Mesendoderm (in vitro differentiated cells): ENCODE data around the gene TPCN1.

Source experiments
- DNase-seq: peaks from one replicate; pipeline ENCODE4 v3.0.0; 2013
- H2AK5ac ChIP-seq: 2 replicates; pipeline ENCODE4 v1.6.1; 2013; ENCODE audit warnings: low read length, inconsistent platforms
- H2BK120ac ChIP-seq: 2 replicates; pipeline ENCODE4 v1.6.1; 2013; ENCODE audit warnings: low read depth, mild to moderate bottlenecking, low read length, moderate library complexity, mixed read lengths
- H2BK15ac ChIP-seq: replicated peaks from 2 replicates; pipeline ENCODE4 v1.6.1; 2013; ENCODE audit warnings: low read depth, mild to moderate bottlenecking, moderate library complexity
- H2BK5ac ChIP-seq: 2 replicates; pipeline ENCODE4 v1.6.1; 2013; ENCODE audit warnings: low read length, inconsistent platforms
- H3K18ac ChIP-seq: 2 replicates; pipeline ENCODE4 v1.6.1; 2013; ENCODE audit warnings: mild to moderate bottlenecking, low read length, mixed read lengths
- H3K23ac ChIP-seq: one replicate; pipeline ENCODE4 v1.6.1; 2013; ENCODE audit warnings: low read length
- H3K27ac ChIP-seq: 2 replicates; pipeline ENCODE4 v1.5.1; 2013; ENCODE audit warnings: low read depth, mild to moderate bottlenecking, inconsistent platforms, low read length, moderate library complexity
- H3K27me3 ChIP-seq: 2 replicates; pipeline ENCODE4 v1.6.1; 2013; ENCODE audit warnings: low read length, control low read depth, mild to moderate bottlenecking, inconsistent platforms; ENCODE audit not compliant: insufficient read depth, poor library complexity
- H3K36me3 ChIP-seq: 2 replicates; pipeline ENCODE4 v1.6.1; 2013; ENCODE audit warnings: low read length, inconsistent platforms; ENCODE audit not compliant: control insufficient read depth, insufficient read depth
- H3K4ac ChIP-seq: one replicate; pipeline ENCODE4 v1.6.1; 2013; ENCODE audit warnings: low read depth, mild to moderate bottlenecking, low read length, moderate library complexity
- H3K4me1 ChIP-seq: 2 replicates; pipeline ENCODE4 v1.6.1; 2013; ENCODE audit warnings: low read depth, low read length, inconsistent platforms; ENCODE audit not compliant: control insufficient read depth
- H3K4me2 ChIP-seq: 2 replicates; pipeline ENCODE4 v1.6.1; 2013; ENCODE audit warnings: low read length
- H3K4me3 ChIP-seq: 2 replicates; pipeline ENCODE4 v1.5.1; 2013; ENCODE audit warnings: mild to moderate bottlenecking, low read length
- H3K56ac ChIP-seq: one replicate; pipeline ENCODE4 v1.6.1; 2013; ENCODE audit warnings: low read length
- H3K79me1 ChIP-seq: 2 replicates; pipeline ENCODE4 v1.6.1; 2013; ENCODE audit warnings: low read length, inconsistent platforms
- H3K79me2 ChIP-seq: 2 replicates; pipeline ENCODE4 v1.6.1; 2013; ENCODE audit warnings: mild to moderate bottlenecking, low read length; ENCODE audit not compliant: control insufficient read depth, insufficient read depth
- H3K9ac ChIP-seq: 2 replicates; pipeline ENCODE4 v1.6.1; 2013; ENCODE audit warnings: low read length, inconsistent platforms
- H4K5ac ChIP-seq: one replicate; pipeline ENCODE4 v1.6.1; 2013; ENCODE audit warnings: low read length
- H4K8ac ChIP-seq: one replicate; pipeline ENCODE4 v1.6.1; 2013; ENCODE audit warnings: low read depth, mild to moderate bottlenecking, control low read depth, low read length, moderate library complexity
- WGBS: extraction: QIAGEN DNeasy Blood & Tissue Kit; methylation state at CpG from one replicate; pipeline ENCODE4 v1.1.7; 2013; ENCODE audit warnings: low lambda C conversion rate, missing lambda C conversion rate; ENCODE audit not compliant: insufficient coverage; ENCODE audit errors: extremely low coverage; 5-methylcytosine and 5-hydroxymethylcytosine counted together

TPCN1 gene

DNA sequence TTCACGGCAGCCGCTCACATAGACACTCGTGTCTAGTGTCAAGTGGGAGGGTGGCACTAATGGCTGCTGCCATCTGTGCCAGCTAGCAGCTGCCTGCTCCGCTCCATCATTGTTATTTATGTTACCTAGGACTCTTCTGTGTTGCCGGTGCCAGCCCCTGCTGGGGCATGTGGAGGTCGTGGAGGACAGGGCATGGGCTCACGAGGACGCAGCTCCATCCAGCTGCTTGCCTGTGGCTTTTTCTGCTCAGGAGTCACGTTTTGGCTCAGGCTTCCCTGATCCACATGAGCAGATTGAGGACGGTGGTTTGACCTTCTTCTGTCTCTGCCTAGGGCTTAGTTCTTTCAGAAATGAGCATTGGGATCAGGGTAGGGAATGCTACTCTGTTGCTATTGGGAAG, 31.2 kb downstream of the TPCN1 start:
- H3K4ac ChIP-seq, result no peak overlapping the region
- no peak overlapping the region for H2BK15ac ChIP-seq
- H3K9ac ChIP-seq, result no peak overlapping the region
- no peak overlapping the region for H2BK5ac ChIP-seq
- H3K79me2 ChIP-seq, result no peaks in the 10 kb centered on the region
- no peaks in the 10 kb centered on the region for H3K79me1 ChIP-seq
- H4K8ac ChIP-seq, result no peak overlapping the region
- peaks cover 2% of the 10 kb centered on the region for H3K4me1 ChIP-seq
- H3K27me3 ChIP-seq, result no peaks in the 10 kb centered on the region
- H3K27ac ChIP-seq, result no peak overlapping the region
- H4K5ac ChIP-seq, result no peak overlapping the region
- H3K4me2 ChIP-seq, result no peak overlapping the region
- H3K23ac ChIP-seq, result no peak overlapping the region
- no peak for DNase-seq
- H2BK120ac ChIP-seq, result no peak overlapping the region
- no peak overlapping the region for H3K56ac ChIP-seq
- H3K36me3 ChIP-seq, result no peaks in the 10 kb centered on the region
- H2AK5ac ChIP-seq, result no peak overlapping the region
- H3K18ac ChIP-seq, result no peak overlapping the region
- no peak overlapping the region for H3K4me3 ChIP-seq
- WGBS, result no CpG with 5 or more reads among the region's 10 CpGs

GRCh38 chr12:113253532-113254285, 32.4 kb downstream of the TPCN1 start:
- H2BK15ac ChIP-seq, result no peak overlapping the region
- no peak overlapping the region for H3K4me2 ChIP-seq
- peaks cover 2% of the 10 kb centered on the region for H3K4me1 ChIP-seq
- no peak overlapping the region for H4K5ac ChIP-seq
- no peaks in the 10 kb centered on the region for H3K36me3 ChIP-seq
- H3K23ac ChIP-seq, result no peak overlapping the region
- H3K79me1 ChIP-seq, result no peaks in the 10 kb centered on the region
- H2AK5ac ChIP-seq, result no peak overlapping the region
- no peak for DNase-seq
- no peak overlapping the region for H3K4ac ChIP-seq
- H3K9ac ChIP-seq, result no peak overlapping the region
- no peaks in the 10 kb centered on the region for H3K27me3 ChIP-seq
- no CpG with 5 or more reads among the region's 5 CpGs for WGBS
- H3K79me2 ChIP-seq, result no peaks in the 10 kb centered on the region
- H3K56ac ChIP-seq, result no peak overlapping the region
- H2BK5ac ChIP-seq, result no peak overlapping the region
- H2BK120ac ChIP-seq, result no peak overlapping the region
- no peak overlapping the region for H4K8ac ChIP-seq
- H3K18ac ChIP-seq, result no peak overlapping the region
- H3K27ac ChIP-seq, result no peak overlapping the region
- no peak overlapping the region for H3K4me3 ChIP-seq

DNA sequence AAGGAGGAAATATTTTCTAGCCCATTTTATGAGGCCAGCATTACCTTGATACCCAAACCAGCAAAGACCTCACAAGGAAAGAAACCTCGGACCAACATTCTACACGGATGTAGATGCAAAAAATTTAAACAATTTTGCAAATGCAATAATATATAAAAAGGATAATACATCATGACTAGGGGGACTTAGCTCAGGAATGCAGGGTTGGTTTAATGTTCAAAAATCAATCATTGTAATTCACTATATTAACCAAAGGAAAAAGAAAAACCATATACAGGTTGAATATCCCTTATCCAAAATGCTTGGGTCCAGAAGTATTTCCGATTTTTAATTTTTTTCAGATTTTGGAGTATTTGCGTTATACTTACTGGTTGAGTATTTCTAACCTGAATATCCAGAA, 33.0 kb downstream of the TPCN1 start:
- H3K4me3 ChIP-seq, result no peak overlapping the region

DNA sequence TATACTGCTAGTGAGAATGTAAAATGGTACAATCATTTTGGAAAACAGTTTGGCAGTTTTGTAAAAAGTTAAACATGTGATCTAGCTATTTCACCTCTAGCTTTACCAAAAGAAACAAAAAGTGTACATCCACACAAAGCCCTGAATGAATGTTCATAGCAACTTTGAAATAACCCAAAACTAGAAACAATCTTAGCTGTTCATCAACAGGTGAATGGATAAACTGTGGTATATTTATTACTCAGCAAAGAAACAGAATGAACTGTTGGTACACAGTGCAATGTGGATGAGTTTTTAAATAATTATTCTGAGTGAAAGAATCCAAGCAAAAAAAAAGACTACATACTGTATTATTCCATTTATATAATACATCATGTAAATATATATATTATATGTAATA, 36.3 kb downstream of the TPCN1 start:
- Histone ChIP-seq H3K79me2 (no peaks in the 10 kb centered on the region), H2BK5ac (no peak overlapping the region), H2BK15ac (no peak overlapping the region), H3K23ac (no peak overlapping the region), H3K27me3 (no peaks in the 10 kb centered on the region), H3K79me1 (no peaks in the 10 kb centered on the region), H3K4ac (no peak overlapping the region), H2AK5ac (no peak overlapping the region), H4K8ac (no peak overlapping the region), H3K36me3 (no peaks in the 10 kb centered on the region), H3K4me3 (no peak overlapping the region), H3K9ac (no peak overlapping the region), H3K18ac (no peak overlapping the region), H4K5ac (no peak overlapping the region), H3K4me2 (no peak overlapping the region), H3K4me1 (peaks cover 2% of the 10 kb centered on the region), H3K56ac (no peak overlapping the region), H2BK120ac (no peak overlapping the region), H3K27ac (no peak overlapping the region)
- no peak for DNase-seq

More for the DNA sequence above, 33.0 kb downstream of the TPCN1 start:
- no peak overlapping the region for H2BK5ac ChIP-seq
- H3K36me3 ChIP-seq, result no peaks in the 10 kb centered on the region
- peaks cover 2% of the 10 kb centered on the region for H3K4me1 ChIP-seq
- H4K5ac ChIP-seq, result no peak overlapping the region
- H3K4ac ChIP-seq, result no peak overlapping the region
- no peak overlapping the region for H3K9ac ChIP-seq
- no peaks in the 10 kb centered on the region for H3K27me3 ChIP-seq
- no peak overlapping the region for H3K4me2 ChIP-seq
- no peak overlapping the region for H3K23ac ChIP-seq
- no peak overlapping the region for H3K18ac ChIP-seq
- no peaks in the 10 kb centered on the region for H3K79me1 ChIP-seq
- H3K56ac ChIP-seq, result no peak overlapping the region
- H3K79me2 ChIP-seq, result no peaks in the 10 kb centered on the region
- H3K27ac ChIP-seq, result no peak overlapping the region
- H2AK5ac ChIP-seq, result no peak overlapping the region
- no peak for DNase-seq
- H2BK120ac ChIP-seq, result no peak overlapping the region
- H4K8ac ChIP-seq, result no peak overlapping the region
- H2BK15ac ChIP-seq, result no peak overlapping the region
- no CpG with 5 or more reads among the region's 4 CpGs for WGBS

GRCh38 chr12:113260127-113260526, 38.9 kb downstream of the TPCN1 start:
- no peak overlapping the region for H3K23ac ChIP-seq
- no peak overlapping the region for H3K4ac ChIP-seq
- H3K79me2 ChIP-seq, result no peaks in the 10 kb centered on the region
- no peak overlapping the region for H3K4me3 ChIP-seq
- H4K5ac ChIP-seq, result no peak overlapping the region
- H3K18ac ChIP-seq, result no peak overlapping the region
- H2AK5ac ChIP-seq, result no peak overlapping the region
- no peaks in the 10 kb centered on the region for H3K4me1 ChIP-seq
- no peak overlapping the region for H3K9ac ChIP-seq
- no peaks in the 10 kb centered on the region for H3K36me3 ChIP-seq
- no peak overlapping the region for H3K56ac ChIP-seq
- H2BK15ac ChIP-seq, result no peak overlapping the region
- H2BK120ac ChIP-seq, result no peak overlapping the region
- no peak for DNase-seq
- no peak overlapping the region for H4K8ac ChIP-seq
- no CpG with 5 or more reads among the region's 5 CpGs for WGBS
- H3K27me3 ChIP-seq, result no peaks in the 10 kb centered on the region
- no peak overlapping the region for H2BK5ac ChIP-seq
- H3K4me2 ChIP-seq, result no peak overlapping the region
- H3K27ac ChIP-seq, result no peak overlapping the region
- H3K79me1 ChIP-seq, result no peaks in the 10 kb centered on the region
